Measurements from ENCODE around the gene KIRREL3.

DNA sequence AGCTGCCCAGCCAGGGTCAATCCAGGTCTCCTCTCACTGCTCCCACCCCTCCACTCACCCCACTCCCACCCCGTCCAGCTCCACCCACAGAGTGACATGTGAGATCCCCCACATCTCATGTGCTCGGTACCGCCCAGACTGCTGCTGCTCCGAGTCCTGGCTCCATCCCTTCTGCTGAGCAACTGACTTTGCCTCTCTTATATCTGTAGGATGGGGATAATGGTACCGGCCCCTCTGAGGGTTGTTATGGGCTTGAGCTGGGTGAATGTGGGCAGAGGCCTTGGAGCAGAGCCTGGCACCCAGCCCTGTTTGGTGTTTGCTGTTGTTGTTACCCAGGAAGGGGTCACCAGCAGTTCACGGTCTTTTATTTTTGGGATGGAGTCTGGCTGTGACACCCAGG lies 568.0 kb downstream of the KIRREL3 start:
- TF ChIP-seq GATA2 (IDR thresholded peaks at IDR 0.05; ENCODE audit: low read depth, low read length) (no peak), GATA3 (IDR thresholded peaks at IDR 0.05; ENCODE audit: low read depth, low read length) (no peak)
